HL-60/S4 treated with retinoic acid at 250 ng/mL for 4 days and 3 days (cell line): ENCODE data around the gene BCAS3.
"Not testable (repeated sequence)": the region's sequence is repeated elsewhere in the genome, so short reads cannot be mapped to it uniquely, and the experiment has no call there.

Source experiments
- in situ Hi-C: fragments of 300-500 bp; cut with MboI; formaldehyde crosslinking; loops from 2 replicates; pipeline ENCODE4 v1.7.0; 2022; ENCODE audit warnings: low sequenced_read_pairs

BCAS3 gene

DNA sequence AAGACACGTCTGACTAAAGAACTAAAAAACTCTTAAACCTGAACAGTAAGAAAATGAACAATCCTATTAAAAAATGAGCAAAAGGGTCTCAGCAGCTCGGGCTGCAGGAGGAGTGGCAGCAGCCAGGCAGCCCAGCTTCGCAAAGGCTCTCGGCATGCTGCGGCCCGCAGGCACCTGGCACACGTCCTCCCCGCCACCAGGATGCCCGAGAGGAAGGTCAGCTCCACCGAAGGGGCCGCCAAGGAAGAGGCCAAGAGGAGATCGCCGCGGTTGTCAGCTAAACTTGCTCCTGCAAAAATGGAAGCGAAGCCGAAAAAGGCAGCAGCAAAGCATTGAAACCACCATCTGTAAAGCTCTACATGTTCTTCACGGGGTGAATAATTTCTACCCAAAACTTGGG is 173.5 kb downstream of the BCAS3 start:
- in situ Hi-C loops, result no loop called here

DNA sequence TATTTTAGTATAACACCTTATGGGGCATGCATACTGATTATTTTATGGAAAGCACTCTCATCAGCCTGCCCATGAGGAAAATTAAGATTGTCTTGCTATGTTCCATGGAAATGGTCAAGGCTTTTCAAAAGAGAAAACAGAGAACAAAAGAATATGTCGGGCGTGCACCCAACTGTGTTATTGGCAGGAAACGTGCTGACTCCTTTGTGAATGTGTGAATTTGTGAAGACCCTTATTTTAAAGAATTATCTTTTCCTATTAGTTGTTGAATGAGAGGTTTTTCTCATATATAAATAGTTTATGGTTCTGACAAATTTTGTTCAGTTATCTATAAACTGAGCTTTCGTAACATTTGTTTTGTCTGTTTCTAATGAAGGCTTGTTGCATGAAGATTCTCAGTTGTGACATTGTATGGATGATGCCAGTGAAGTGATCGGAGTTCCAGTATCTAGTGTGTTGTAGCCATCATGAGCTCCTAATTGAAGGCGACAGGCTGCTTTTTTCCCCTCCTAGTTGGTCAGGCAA is 180.0 kb downstream of the BCAS3 start:
- in situ Hi-C loops, result no loop called here

GRCh38 chr17:60862482-60862881 is 184.8 kb downstream of the BCAS3 start:
- in situ Hi-C loops, result no loop called here

DNA sequence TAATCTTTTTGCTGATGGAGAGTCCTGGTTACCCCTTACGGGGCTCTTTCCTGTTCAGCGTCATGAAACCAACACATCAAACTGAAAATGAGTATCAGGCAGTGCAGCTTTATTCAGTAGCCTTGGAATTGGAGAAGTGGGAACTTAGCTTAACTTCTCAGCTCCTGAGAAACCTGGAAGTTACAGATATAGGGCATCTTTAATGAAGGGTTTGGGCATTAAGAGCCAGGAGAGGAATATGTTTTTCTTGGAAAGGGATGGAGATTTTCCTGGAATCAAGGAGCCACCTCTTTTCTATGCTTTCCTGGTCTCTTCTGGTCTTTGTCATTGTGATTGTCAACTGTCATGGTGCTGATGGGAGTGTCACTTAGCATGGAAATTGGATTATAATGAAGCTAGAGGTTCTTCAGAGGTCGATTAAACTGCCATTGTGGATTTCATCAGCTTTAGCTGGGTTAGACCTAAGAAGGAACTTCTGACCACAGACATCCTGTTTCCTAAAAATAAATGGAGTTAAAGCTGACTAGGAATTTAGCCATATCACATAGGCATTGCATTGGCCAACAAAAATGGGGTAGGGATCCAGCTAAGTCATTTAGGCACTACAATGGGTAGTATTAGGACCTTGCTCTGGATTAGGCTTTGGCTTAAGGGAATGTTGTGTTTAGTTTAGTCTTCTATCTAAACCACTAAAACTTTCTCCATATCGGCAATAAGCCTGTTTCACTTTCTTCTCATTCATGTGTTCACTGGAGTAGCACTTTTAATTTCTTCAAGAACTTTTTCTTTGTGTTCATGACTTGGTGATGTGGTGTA is 186.4 kb downstream of the BCAS3 start:
- in situ Hi-C loops, result no loop called here

DNA sequence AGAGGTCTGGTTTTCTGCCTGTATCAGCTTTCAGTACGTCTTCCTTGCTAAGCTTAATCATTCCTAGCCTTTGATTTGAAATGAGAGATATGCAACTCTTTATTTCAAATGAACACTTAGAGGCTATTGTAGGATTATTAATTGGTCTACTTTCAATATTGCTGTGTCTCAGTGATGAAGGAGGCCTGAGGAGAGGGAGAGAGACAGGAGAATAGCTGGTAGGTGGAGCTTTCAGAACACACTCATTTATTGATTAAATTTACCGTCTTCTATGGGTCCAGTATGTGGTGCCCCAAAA is 187.0 kb downstream of the BCAS3 start:
- in situ Hi-C loops, result no loop called here

DNA sequence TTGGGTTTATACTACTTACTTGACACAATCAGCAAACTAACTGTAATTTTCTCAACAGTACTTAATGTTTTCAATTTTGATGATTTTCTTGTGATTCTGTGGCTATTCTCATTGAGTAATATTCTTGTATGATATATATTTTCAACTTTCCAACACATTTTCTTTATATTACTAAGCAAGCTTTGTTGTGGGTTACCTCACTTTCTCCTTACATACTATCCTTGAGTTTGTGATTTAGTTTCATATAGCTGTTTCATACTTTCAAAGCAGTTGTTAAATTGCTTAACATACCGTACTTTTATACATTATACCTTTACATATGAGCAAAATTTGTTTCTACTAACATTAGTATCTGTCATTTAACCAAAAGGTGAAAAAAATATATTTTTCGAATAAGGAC is 197.1 kb downstream of the BCAS3 start:
- in situ Hi-C loops, result no loop called here

DNA sequence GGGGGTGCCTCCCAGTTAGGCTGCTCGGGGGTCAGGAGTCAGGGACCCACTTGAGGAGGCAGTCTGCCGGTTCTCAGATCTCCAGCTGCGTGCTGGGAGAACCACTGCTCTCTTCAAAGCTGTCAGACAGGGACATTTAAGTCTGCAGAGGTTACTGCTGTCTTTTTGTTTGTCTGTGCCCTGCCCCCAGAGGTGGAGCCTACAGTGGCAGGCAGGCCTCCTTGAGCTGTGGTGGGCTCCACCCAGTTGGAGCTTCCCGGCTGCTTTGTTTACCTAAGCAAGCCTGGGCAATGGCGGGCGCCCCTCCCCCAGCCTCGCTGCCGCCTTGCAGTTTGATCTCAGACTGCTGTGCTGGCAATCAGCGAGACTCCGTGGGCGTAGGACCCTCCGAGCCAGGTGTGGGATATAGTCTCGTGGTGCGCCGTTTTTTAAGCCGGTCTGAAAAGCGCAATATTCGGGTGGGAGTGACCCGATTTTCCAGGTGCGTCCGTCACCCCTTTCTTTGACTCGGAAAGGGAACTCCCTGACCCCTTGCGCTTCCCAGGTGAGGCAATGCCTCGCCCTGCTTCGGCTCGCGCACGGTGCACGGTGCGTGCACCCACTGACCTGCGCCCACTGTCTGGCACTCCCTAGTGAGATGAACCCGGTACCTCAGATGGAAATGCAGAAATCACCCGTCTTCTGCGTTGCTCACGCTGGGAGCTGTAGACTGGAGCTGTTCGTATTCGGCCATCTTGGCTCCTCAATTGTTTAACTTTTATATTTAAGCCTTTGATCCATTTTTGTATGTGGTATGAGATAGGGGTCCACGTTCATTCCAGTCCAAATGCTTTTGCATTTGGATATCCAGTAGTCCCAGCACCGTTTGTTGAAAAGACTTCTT is 209.3 kb downstream of the BCAS3 start:
- in situ Hi-C loops, result not testable (repeated sequence)

DNA sequence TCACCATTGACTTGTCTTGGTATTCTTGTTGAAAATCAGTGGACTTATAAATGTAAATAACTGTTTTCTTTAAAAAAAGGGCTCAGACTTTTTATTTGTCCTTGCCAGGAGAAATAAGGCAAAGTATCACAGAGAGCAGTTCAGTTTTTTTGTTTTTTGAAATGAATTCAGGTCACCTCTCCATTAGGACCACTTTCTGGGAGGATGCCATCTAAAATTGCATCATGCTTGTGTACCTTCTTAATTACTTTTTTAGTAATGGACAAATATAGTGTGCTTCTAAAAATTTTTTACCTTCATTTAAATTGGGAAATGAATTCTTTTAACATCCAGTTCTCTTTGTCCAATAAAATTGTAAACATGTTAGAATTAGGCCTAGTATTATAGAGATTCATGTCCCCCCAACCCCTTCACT is 210.0 kb downstream of the BCAS3 start:
- in situ Hi-C loops, result no loop called here

DNA sequence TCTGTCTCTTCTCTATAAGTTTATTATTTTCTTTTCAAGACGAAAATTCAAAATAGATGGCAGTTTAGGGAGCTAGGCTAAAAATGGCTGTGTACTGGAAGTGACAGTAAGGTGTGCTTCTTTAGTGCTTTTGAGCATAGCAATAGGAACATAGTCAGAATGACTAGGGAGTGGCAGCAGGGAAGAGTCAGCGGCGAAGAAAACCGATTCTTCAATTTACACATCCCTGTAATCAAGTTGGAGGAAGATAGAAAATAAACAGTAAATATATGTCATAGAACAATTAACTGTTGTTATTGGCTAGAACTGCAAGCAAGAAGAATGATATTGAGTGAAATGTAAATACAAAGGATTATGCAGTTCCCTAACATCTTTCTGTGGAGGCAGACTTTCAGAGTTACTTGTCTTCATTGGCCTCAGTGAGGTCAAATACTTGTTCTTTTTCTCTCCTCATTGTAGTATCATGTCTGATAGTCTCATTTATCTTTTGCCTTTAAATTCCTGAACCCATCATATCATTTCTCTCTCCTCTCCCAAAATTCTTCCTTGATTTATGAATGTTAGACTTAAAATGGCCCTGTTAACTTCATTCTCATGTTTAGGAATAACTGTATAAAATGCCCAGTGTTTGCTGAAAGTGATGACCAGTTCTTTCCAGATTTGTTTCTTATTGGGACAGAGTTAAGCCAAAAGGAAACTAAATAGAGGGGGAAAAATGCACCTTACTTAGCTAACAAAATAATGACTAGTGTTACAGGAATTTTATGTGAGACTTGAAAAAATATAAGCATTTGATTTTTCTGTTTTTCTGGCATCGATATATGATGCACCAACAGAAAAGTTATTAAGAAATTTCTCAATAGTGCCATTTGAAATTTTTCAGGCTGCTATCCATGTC is 211.4 kb downstream of the BCAS3 start:
- in situ Hi-C loops, result no loop called here

DNA sequence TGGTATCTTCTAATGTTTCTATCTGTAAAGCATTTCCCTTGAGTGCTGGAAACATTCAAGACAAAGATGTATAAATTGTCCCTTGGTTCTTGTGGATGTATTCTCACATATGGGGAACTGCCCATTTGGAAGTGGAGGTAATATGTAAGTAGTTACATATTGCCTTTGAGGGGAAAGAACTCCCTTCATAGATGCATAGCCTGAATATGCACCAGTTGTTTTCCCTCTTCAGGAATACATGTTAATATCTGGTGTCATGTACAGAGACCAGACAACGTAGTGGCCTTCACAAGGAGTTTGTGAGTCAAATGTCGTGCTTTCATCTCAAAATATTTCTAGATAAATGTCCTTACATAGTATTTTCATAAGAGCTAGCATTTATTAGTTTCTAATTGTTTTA is 213.5 kb downstream of the BCAS3 start:
- in situ Hi-C loops, result no loop called here

GRCh38 chr17:60893475-60893874 is 215.8 kb downstream of the BCAS3 start:
- in situ Hi-C loops, result no loop called here

- in situ Hi-C loops, result no loop called here
Measured at GRCh38 chr17:60896996-60897395, 219.3 kb downstream of the BCAS3 start.

DNA sequence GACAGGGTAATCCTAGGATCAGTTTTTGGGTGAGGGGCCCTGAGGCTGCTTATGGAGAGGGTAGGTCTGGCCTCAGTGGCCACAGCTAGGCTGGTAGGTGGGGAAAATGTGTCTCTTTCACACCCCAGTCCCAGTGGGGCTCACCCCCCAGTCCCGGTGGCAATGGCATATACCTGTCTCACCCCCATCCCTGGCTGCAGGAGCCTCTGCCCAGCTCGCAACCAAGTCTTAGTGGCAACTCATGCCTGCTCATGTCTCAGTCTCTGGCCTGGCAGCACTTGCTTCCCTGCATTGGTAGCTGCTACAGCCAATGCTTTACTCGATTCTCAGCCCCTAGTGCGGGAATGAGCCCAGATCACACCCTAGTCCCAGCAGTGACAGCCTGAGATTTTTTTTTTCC is 221.5 kb downstream of the BCAS3 start:
- in situ Hi-C loops, result no loop called here

- in situ Hi-C loops, result no loop called here
Measured at GRCh38 chr17:60900688-60901087, 223.0 kb downstream of the BCAS3 start.

GRCh38 chr17:60901242-60901641 is 223.6 kb downstream of the BCAS3 start:
- in situ Hi-C loops, result no loop called here

DNA sequence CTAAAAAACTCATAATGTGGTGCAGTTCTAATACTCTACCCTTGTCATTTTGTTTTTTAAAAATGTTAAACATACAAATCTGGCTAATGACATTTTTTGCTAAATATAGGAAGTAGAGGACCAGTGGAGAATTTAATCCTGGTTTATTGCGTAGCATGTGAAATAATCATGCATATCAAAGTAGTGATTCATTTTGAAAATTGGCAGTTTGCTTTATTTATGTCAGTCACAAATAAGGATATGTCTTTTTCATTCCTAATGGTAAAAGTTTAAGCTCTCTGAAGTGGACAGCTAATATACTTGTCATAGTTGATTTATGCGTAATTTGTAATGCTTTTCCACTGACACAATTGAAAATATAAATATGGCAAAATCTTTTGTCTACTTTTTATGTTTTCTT is 224.2 kb downstream of the BCAS3 start:
- in situ Hi-C loops, result no loop called here

- in situ Hi-C loops, result no loop called here
Measured at GRCh38 chr17:60902399-60902798, 224.7 kb downstream of the BCAS3 start.

GRCh38 chr17:60904582-60904981 is 226.9 kb downstream of the BCAS3 start:
- in situ Hi-C loops, result no loop called here

- in situ Hi-C loops, result no loop called here
Measured at GRCh38 chr17:60905709-60906108, 228.1 kb downstream of the BCAS3 start.

GRCh38 chr17:60908324-60908723 is 230.7 kb downstream of the BCAS3 start:
- in situ Hi-C loops, result no loop called here

- in situ Hi-C loops, result no loop called here
Measured at GRCh38 chr17:60909405-60909804, 231.8 kb downstream of the BCAS3 start.
